ENCODE results near the gene METTL24.

- TF ChIP-seq, protein P1, sequence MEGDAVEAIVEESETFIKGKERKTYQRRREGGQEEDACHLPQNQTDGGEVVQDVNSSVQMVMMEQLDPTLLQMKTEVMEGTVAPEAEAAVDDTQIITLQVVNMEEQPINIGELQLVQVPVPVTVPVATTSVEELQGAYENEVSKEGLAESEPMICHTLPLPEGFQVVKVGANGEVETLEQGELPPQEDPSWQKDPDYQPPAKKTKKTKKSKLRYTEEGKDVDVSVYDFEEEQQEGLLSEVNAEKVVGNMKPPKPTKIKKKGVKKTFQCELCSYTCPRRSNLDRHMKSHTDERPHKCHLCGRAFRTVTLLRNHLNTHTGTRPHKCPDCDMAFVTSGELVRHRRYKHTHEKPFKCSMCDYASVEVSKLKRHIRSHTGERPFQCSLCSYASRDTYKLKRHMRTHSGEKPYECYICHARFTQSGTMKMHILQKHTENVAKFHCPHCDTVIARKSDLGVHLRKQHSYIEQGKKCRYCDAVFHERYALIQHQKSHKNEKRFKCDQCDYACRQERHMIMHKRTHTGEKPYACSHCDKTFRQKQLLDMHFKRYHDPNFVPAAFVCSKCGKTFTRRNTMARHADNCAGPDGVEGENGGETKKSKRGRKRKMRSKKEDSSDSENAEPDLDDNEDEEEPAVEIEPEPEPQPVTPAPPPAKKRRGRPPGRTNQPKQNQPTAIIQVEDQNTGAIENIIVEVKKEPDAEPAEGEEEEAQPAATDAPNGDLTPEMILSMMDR (IDR thresholded peaks at IDR 0.05), result no peak
- no peak for TF ChIP-seq POLR2A (IDR thresholded peaks at IDR 0.05)
These were observed 91.2 kb downstream of the METTL24 start for GRCh38 chr6:110266996-110267395.
